Adrenal gland (tissue), 5 donors: Measurements from ENCODE around the gene KPNA5.

Source experiments
- CTCF ChIP-seq, 6 experiments: fragments of 450-650 bp in 4 of 6; fragments of 200-600 bp in 2 of 6; sonication (generic) in 1 of 6; IDR thresholded peaks; 1 replicate in 5 of 6; 2 replicates in 1 of 6; pipeline versions ENCODE4 v1.5.1 to v1.8.0; 2016 to 2021; ENCODE audit warnings: antibody characterized with exemption in 6 of 6, mild to moderate bottlenecking in 2 of 6, moderate library complexity in 1 of 6
- POLR2A ChIP-seq, 2 donors: fragments of 450-650 bp; IDR thresholded peaks; one replicate each; pipeline ENCODE4 v1.6.1; 2017; ENCODE audit warnings: antibody characterized with exemption in 2 of 2, mild to moderate bottlenecking in 2 of 2, moderate library complexity in 1 of 2
- donor health status: DM: no; HTN: no; CAD: no.

- no peak for TF ChIP-seq POLR2A (IDR thresholded peaks at IDR 0.05)
- no peak for TF ChIP-seq CTCF (IDR thresholded peaks at IDR 0.05)
Observed at GRCh38 chr6:116783852-116784251, 102.8 kb downstream of the KPNA5 start.
